GM12801 (cell line): Measurements from ENCODE around the gene SIPA1L3.

Experiments used
- CTCF ChIP-seq: IDR thresholded peaks from one replicate; pipeline ENCODE4 v1.5.1; 2011; ENCODE audit warnings: control low read depth; ENCODE audit not compliant: insufficient read length; ENCODE audit errors: extremely low read depth

Gene SIPA1L3

GRCh38 chr19:37987356-37988332 is 80.6 kb downstream of the SIPA1L3 start:
- TF ChIP-seq CTCF, result no peak

- no peak for TF ChIP-seq CTCF
These were observed 82.0 kb downstream of the SIPA1L3 start for GRCh38 chr19:37988758-37989635.

- no peak for TF ChIP-seq CTCF
These were observed 82.8 kb downstream of the SIPA1L3 start for GRCh38 chr19:37989855-37990254.

DNA sequence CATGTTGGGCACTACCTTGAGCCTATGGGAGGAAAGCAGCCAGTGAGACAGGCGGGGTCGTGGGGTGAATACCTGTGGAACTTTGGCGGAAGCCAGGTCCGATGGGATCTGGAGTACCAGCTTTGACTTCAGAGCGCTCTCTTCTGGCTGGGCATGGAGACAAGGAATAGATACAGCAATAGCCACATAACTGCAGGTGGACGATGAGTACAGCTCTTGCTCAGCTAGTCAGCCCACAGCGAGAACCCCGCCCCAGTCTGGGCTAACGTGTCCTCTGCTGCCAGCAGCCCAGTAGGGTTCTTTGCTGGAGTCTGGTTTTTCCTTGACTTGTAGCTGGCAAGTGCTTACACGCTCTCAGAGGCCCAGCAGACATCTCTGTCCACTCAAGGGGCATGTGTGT is 83.4 kb downstream of the SIPA1L3 start:
- TF ChIP-seq CTCF, result no peak

- no peak for TF ChIP-seq CTCF
These were observed 84.3 kb downstream of the SIPA1L3 start for GRCh38 chr19:37991176-37991835.

DNA sequence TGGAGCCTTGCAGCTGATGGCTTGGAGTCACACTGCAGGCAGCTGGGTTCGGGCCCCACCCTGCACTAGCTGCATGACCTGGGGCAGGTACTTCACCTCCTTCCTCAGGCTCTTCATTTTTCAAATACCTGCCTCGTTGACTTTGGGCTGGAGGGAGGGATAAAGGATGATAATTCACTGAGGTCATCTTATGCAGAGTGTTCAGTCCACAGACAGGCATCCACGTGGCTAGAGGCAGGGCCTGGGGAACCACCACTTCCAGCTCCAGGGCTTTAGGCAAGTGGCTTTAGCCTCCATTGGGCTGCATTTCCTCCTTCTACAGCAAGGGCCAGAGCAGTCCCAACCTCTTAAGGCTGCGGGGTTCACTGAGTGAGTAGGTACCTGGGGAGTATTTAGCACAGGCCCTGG is 84.8 kb downstream of the SIPA1L3 start:
- no peak for TF ChIP-seq CTCF

GRCh38 chr19:37992761-37993160 is 85.8 kb downstream of the SIPA1L3 start:
- TF ChIP-seq CTCF, result no peak
